IMR-90 (cell line): Measurements from ENCODE around the gene NANOS3. TPM values are rescaled to one million over a fixed set of nuclear protein-coding genes. Genes with fewer than 3 reads are reported as not detected.

Source experiments
- ATAC-seq: fragments of 200-7000 bp; cut with Tn5 transposase; 2 replicates; pipeline ENCODE4 v1.9.1; 2020; ENCODE audit warnings: low read depth, mild to moderate bottlenecking, moderate library complexity
- BruUV-seq: library from RNA; stranded (reverse); fragments of 400-500 nt; replicated peaks from 2 replicates; lab custom pipeline; 2021; lab: Mats Ljungman, UMichigan
- CTCF ChIA-PET: fragments of 300-600 bp; formaldehyde crosslinking; extraction: SDS; loops from one replicate; lab custom pipeline; 2021; ENCODE audit warnings: antibody characterized with exemption; lab: Yijun Ruan, JAX
- POLR2A ChIA-PET: fragments of 300-600 bp; sonication (Branson Sonifier 250); formaldehyde crosslinking; loops from one replicate; lab custom pipeline; 2022; ENCODE audit warnings: antibody characterized with exemption; ENCODE audit not compliant: unreplicated experiment; lab: Charles Lee
- DNase-seq: peaks from one replicate; pipeline ENCODE4 v3.0.0; 2013
- H2AFZ ChIP-seq: replicated peaks from 2 replicates; pipeline ENCODE3; 2013; ENCODE audit warnings: low read length, mild to moderate bottlenecking; ENCODE audit not compliant: poor library complexity
- H2AK5ac ChIP-seq: 2 replicates; pipeline ENCODE4 v1.6.1; 2013; ENCODE audit warnings: low read depth, low read length, inconsistent platforms
- H2AK9ac ChIP-seq: replicated peaks from 2 replicates; pipeline ENCODE3; 2013; ENCODE audit warnings: mild to moderate bottlenecking, low read depth, low read length, moderate library complexity; ENCODE audit not compliant: poor library complexity
- H2BK120ac ChIP-seq: 2 replicates; pipeline ENCODE4 v1.6.1; 2013; ENCODE audit warnings: low read depth, low read length, inconsistent platforms
- H2BK15ac ChIP-seq: 3 replicates; pipeline ENCODE4 v1.6.1; 2013; ENCODE audit warnings: low read depth, low read length, inconsistent platforms
- H2BK20ac ChIP-seq: 2 replicates; pipeline ENCODE4 v1.6.1; 2013; ENCODE audit warnings: low read depth, mild to moderate bottlenecking, inconsistent platforms, low read length, moderate library complexity
- H2BK5ac ChIP-seq: 2 replicates; pipeline ENCODE4 v1.6.1; 2013; ENCODE audit warnings: mild to moderate bottlenecking, low read depth, low read length, inconsistent platforms; ENCODE audit not compliant: poor library complexity, severe bottlenecking
- H3K14ac ChIP-seq: replicated peaks from 2 replicates; pipeline ENCODE4 v1.6.1; 2013; ENCODE audit warnings: low read depth, low read length, inconsistent platforms
- H3K18ac ChIP-seq: 2 replicates; pipeline ENCODE4 v1.6.1; 2013; ENCODE audit warnings: low read depth, low read length, control low read depth
- H3K23ac ChIP-seq: 2 replicates; pipeline ENCODE4 v1.6.1; 2013; ENCODE audit warnings: low read depth, low read length, inconsistent platforms
- H3K27ac ChIP-seq: 2 replicates; pipeline ENCODE4 v1.5.1; 2013; ENCODE audit warnings: mild to moderate bottlenecking, control low read depth, low read length; ENCODE audit not compliant: insufficient read depth
- H3K27me3 ChIP-seq: 2 replicates; pipeline ENCODE4 v1.6.1; 2013; ENCODE audit warnings: low read length; ENCODE audit not compliant: control insufficient read depth, insufficient read depth
- H3K36me3 ChIP-seq: 2 replicates; pipeline ENCODE4 v1.6.1; 2013; ENCODE audit warnings: low read length, mixed read lengths; ENCODE audit not compliant: control insufficient read depth, insufficient read depth
- H3K4ac ChIP-seq: 2 replicates; pipeline ENCODE4 v1.6.1; 2013; ENCODE audit warnings: low read depth, low read length, inconsistent platforms
- H3K4me1 ChIP-seq: 2 replicates; pipeline ENCODE4 v1.6.1; 2013; ENCODE audit warnings: low read length, mixed read lengths; ENCODE audit not compliant: control insufficient read depth, insufficient read depth
- H3K4me2 ChIP-seq: 2 replicates; pipeline ENCODE4 v1.6.1; 2013; ENCODE audit warnings: low read depth, mild to moderate bottlenecking, control low read depth, low read length, moderate library complexity
- H3K4me3 ChIP-seq: 2 replicates; pipeline ENCODE4 v1.5.1; 2013; ENCODE audit warnings: low read depth, mild to moderate bottlenecking, control low read depth, low read length, moderate library complexity; ENCODE audit not compliant: insufficient read depth
- H3K56ac ChIP-seq: 2 replicates; pipeline ENCODE4 v1.6.1; 2013; ENCODE audit warnings: low read length, inconsistent platforms; ENCODE audit not compliant: insufficient read depth; ENCODE audit errors: extremely low read depth
- H3K79me1 ChIP-seq, 2 experiments: 2 replicates each; pipeline ENCODE4 v1.6.1; 2013; ENCODE audit warnings: low read length in 2 of 2, inconsistent platforms in 1 of 2, low read depth in 1 of 2
- H3K9ac ChIP-seq: 2 replicates; pipeline ENCODE4 v1.6.1; 2013; ENCODE audit warnings: low read depth, low read length, control low read depth
- H3K9me1 ChIP-seq: 2 replicates; pipeline ENCODE4 v1.6.1; 2013; ENCODE audit warnings: low read length, inconsistent platforms; ENCODE audit not compliant: insufficient read depth
- H3K9me3 ChIP-seq: 2 replicates; pipeline ENCODE4 v1.6.1; 2013; ENCODE audit warnings: low read length; ENCODE audit not compliant: control insufficient read depth, insufficient read depth
- H4K20me1 ChIP-seq: 2 replicates; pipeline ENCODE4 v1.6.1; 2013; ENCODE audit warnings: low read length, inconsistent platforms; ENCODE audit not compliant: insufficient read depth
- H4K5ac ChIP-seq: 2 replicates; pipeline ENCODE4 v1.6.1; 2013; ENCODE audit warnings: mild to moderate bottlenecking, low read depth, low read length, control low read depth
- H4K8ac ChIP-seq, 2 experiments: 2 replicates each; pipeline ENCODE4 v1.6.1; 2013; ENCODE audit warnings: low read depth in 2 of 2, low read length in 2 of 2, control low read depth in 1 of 2, inconsistent platforms in 1 of 2
- H4K91ac ChIP-seq: 2 replicates; pipeline ENCODE4 v1.6.1; 2013; ENCODE audit warnings: low read depth, low read length, inconsistent platforms; ENCODE audit not compliant: insufficient read depth
- CEBPB ChIP-seq: IDR thresholded peaks from 2 replicates; pipeline ENCODE4 v1.6.1; 2012; ENCODE audit warnings: low read depth, low read length, improper control_type of control experiment
- CHD1 ChIP-seq: IDR thresholded peaks from 2 replicates; pipeline ENCODE4 v1.6.1; 2012; ENCODE audit warnings: low read depth, low read length, improper control_type of control experiment
- CTCF ChIP-seq: conservative IDR thresholded peaks from 2 replicates; pipeline ENCODE4 v1.5.1; 2012; ENCODE audit warnings: mild to moderate bottlenecking, low read depth, low read length, improper control_type of control experiment
- ELK1 ChIP-seq: fragments of 150-350 bp; IDR thresholded peaks from 2 replicates; pipeline ENCODE4 v1.6.1; 2016; ENCODE audit warnings: low read depth, mild to moderate bottlenecking, low read length, moderate library complexity, borderline replicate concordance
- FOS ChIP-seq: fragments of 150-350 bp; IDR thresholded peaks from 2 replicates; pipeline ENCODE4 v1.6.1; 2016; ENCODE audit warnings: low read depth, low read length
- MAFK ChIP-seq: IDR thresholded peaks from 2 replicates; pipeline ENCODE4 v1.6.1; 2012; ENCODE audit warnings: low read depth, low read length, improper control_type of control experiment
- MAZ ChIP-seq: IDR thresholded peaks from 2 replicates; pipeline ENCODE4 v1.6.1; 2012; ENCODE audit warnings: low read depth, mild to moderate bottlenecking, low read length, improper control_type of control experiment, moderate library complexity, borderline replicate concordance
- MXI1 ChIP-seq: IDR thresholded peaks from 2 replicates; pipeline ENCODE4 v1.6.1; 2012; ENCODE audit warnings: low read depth, mild to moderate bottlenecking, low read length, moderate library complexity, borderline replicate concordance
- NFE2L2 ChIP-seq: fragments of 150-350 bp; IDR thresholded peaks from 2 replicates; pipeline ENCODE4 v1.6.1; 2016; ENCODE audit warnings: low read depth, mild to moderate bottlenecking, low read length
- POLR2A ChIP-seq: IDR thresholded peaks from 2 replicates; pipeline ENCODE4 v1.6.1; 2012; ENCODE audit warnings: mild to moderate bottlenecking, low read depth, low read length
- RAD21 ChIP-seq: IDR thresholded peaks from 2 replicates; pipeline ENCODE4 v1.6.1; 2012; ENCODE audit warnings: low read length, improper control_type of control experiment
- RCOR1 ChIP-seq: IDR thresholded peaks from 2 replicates; pipeline ENCODE4 v1.6.1; 2012; ENCODE audit warnings: mild to moderate bottlenecking, low read length, improper control_type of control experiment; ENCODE audit not compliant: insufficient replicate concordance
- RFX5 ChIP-seq: IDR thresholded peaks from 2 replicates; pipeline ENCODE4 v1.8.0; 2012; ENCODE audit warnings: low read depth, mild to moderate bottlenecking, low read length, moderate library complexity
- SMC3 ChIP-seq: fragments of 150-350 bp; IDR thresholded peaks from 2 replicates; pipeline ENCODE4 v1.6.1; 2016; ENCODE audit warnings: low read depth, mild to moderate bottlenecking, antibody characterized with exemption, low read length, moderate library complexity
- USF2 ChIP-seq: fragments of 150-350 bp; IDR thresholded peaks from 2 replicates; pipeline ENCODE4 v1.6.1; 2017; ENCODE audit warnings: mild to moderate bottlenecking, antibody characterized with exemption, low read length, low read depth
- WGBS, 2 experiments: methylation state at CpG; one replicate each; pipeline versions ENCODE4 v1.1.5 to v1.1.7; 2013; ENCODE audit warnings: missing lambda C conversion rate in 2 of 2; ENCODE audit not compliant: insufficient read length in 1 of 2; ENCODE audit errors: extremely low coverage in 2 of 2; 5-methylcytosine and 5-hydroxymethylcytosine counted together
- dilution Hi-C: fragments of 300-500 bp; cut with HindIII; formaldehyde crosslinking; loops from one replicate; pipeline ENCODE4 v1.14.3; 2018; ENCODE audit warnings: low sequenced_read_pairs; ENCODE audit not compliant: unreplicated experiment
- in situ Hi-C: fragments of 300-500 bp; cut with MboI; formaldehyde crosslinking; loops from 3 replicates; pipeline ENCODE4 v1.14.3; 2019; ENCODE audit warnings: low sequenced_read_pairs, inconsistent platforms, mixed read lengths
- intact Hi-C: fragments of 100-400 bp; cut with micrococcal nuclease; formaldehyde crosslinking; loops from 2 replicates; pipeline ENCODE4 v1.10.0; 2022
- polyA plus RNA-seq, 3 experiments: library from polyadenylated mRNA; depleted of rRNA; stranded (reverse); fragments of >200 nt; gene quantifications; 2 replicates each; pipeline ENCODE4 v1.2.3, GENCODE V29; 2012; ENCODE audit warnings: low replicate concordance in 1 of 3
- total RNA-seq: library from RNA; depleted of rRNA; stranded (reverse); fragments of >200 nt; gene quantifications from 2 replicates; pipeline ENCODE4 v1.2.3, GENCODE V29; 2012

Gene NANOS3
- total and polyA plus RNA-seq, 2 of the 4 experiments (the other 2 are of a cell fraction), result 0.63 TPM; not detected in 1

- peak overlapping the region; percentile 21 for H3K4ac ChIP-seq
- peak overlapping the region; percentile 11; the same call in 1 of the 2 replicates for H2BK120ac ChIP-seq
- H2BK15ac ChIP-seq, result peak overlapping the region; percentile 6; the same call in 1 of the 3 replicates
- H2AK9ac ChIP-seq, result peak overlapping the region; percentile 70
- intact Hi-C loops (no loop called here), in situ Hi-C loops (loop anchor here (10.0 to 25.0 kb wide), 2 partner anchors 272 to 579 kb away; no protein-coding TSS in a partner anchor), dilution Hi-C loops (no loop called here)
- POLR2A ChIA-PET, result no interaction called here
- H3K27ac ChIP-seq, result no peak overlapping the region
- DNase-seq (no peak), ATAC-seq (no peak)
- peaks cover 11 to 31% of the 10 kb centered on the region in 2 experiments; a peak in 3 of 4 replicates for H3K79me1 ChIP-seq
- H3K9me1 ChIP-seq, result peaks cover 11% of the 10 kb centered on the region
- no TSS peak for BruUV-seq
- CTCF ChIA-PET, result no interaction called here
- no peak overlapping the region; the same call in 1 of the 2 replicates for H3K9ac ChIP-seq
- no peak overlapping the region for H2BK5ac ChIP-seq
- H2AK5ac ChIP-seq, result peak overlapping the region; percentile 95
- H2BK20ac ChIP-seq, result peak overlapping the region; percentile 38; the same call in 1 of the 2 replicates
- H3K4me2 ChIP-seq, result peak overlapping the region; percentile 49
- WGBS, 2 experiments, result 88% methylated on average over 11 of the region's 15 CpGs; no CpG with 5 or more reads in 1 of the 2 experiments
- peak overlapping the region; percentile 47; the same call in 1 of the 2 replicates for H4K5ac ChIP-seq
- H4K91ac ChIP-seq, result peak overlapping the region; percentile 26; the same call in 1 of the 2 replicates
- no peaks in the 10 kb centered on the region for H3K9me3 ChIP-seq
- no peaks in the 10 kb centered on the region for H3K27me3 ChIP-seq
- H3K4me3 ChIP-seq, result peak overlapping the region; percentile 70
- H3K4me1 ChIP-seq, result peaks cover 10% of the 10 kb centered on the region
- no peak overlapping the region for H3K56ac ChIP-seq
- peak overlapping the region; percentile 4; the same call in 1 of the 2 replicates for H3K14ac ChIP-seq
- peak overlapping the region in 1 of 2 experiments; percentile 72; a peak in 3 of 4 replicates for H4K8ac ChIP-seq
- H4K20me1 ChIP-seq, result no peaks in the 10 kb centered on the region
- H3K36me3 ChIP-seq, result no peaks in the 10 kb centered on the region
- H2AFZ ChIP-seq, result peak overlapping the region; percentile 89
- H3K18ac ChIP-seq, result peak overlapping the region; percentile 39; the same call in 1 of the 2 replicates
- peak overlapping the region; percentile 19 for H3K23ac ChIP-seq
- TF ChIP-seq RCOR1 (no peak), MAFK (no peak), CHD1 (no peak), RFX5 (no peak), ELK1 (no peak), MAZ (no peak), RAD21 (no peak), MXI1 (no peak), USF2 (no peak), NFE2L2 (no peak), FOS (no peak), SMC3 (no peak), POLR2A (no peak), CTCF (no peak), CEBPB (no peak)
Measured at GRCh38 chr19:13866463-13867046, 10.4 kb upstream of the NANOS3 start.
